Epithelial cell of proximal tubule (primary cell): ENCODE data around the gene MOB1A. TPM values are rescaled to one million over a fixed set of nuclear protein-coding genes. Genes with fewer than 3 reads are reported as not detected.
"Not testable (repeated sequence)": the region's sequence is repeated elsewhere in the genome, so short reads cannot be mapped to it uniquely, and the experiment has no call there.

Source experiments
- DNase-seq: peaks from one replicate; pipeline ENCODE4 v3.0.0-alpha.2; 2011; ENCODE audit warnings: low read depth
- H3K4me3 ChIP-seq: 2 replicates; pipeline ENCODE4 v1.5.1; 2011; ENCODE audit warnings: low read depth, mild to moderate bottlenecking, low read length
- CTCF ChIP-seq: conservative IDR thresholded peaks from 2 replicates; pipeline ENCODE4 v1.5.1; 2012; ENCODE audit warnings: low read depth, mild to moderate bottlenecking, low read length
- total RNA-seq: library from RNA; depleted of rRNA; stranded (reverse); fragments of >200 nt; gene quantifications from 2 replicates; pipeline ENCODE4 v1.2.3, GENCODE V29; 2015

MOB1A gene
- total RNA-seq, 1 donor from 2014 or later: 70.4 TPM

GRCh38 chr2:74221604-74222299, 43.1 kb upstream of the MOB1A start:
- no peak for TF ChIP-seq CTCF
- no peak for DNase-seq
- no peak overlapping the region for H3K4me3 ChIP-seq

- DNase-seq: no peak
- no peak for TF ChIP-seq CTCF
- no peak overlapping the region for H3K4me3 ChIP-seq
Measured at GRCh38 chr2:74221091-74221490, 42.4 kb upstream of the MOB1A start.

GRCh38 chr2:74219846-74220486, 41.3 kb upstream of the MOB1A start:
- no peak for DNase-seq
- no peak for TF ChIP-seq CTCF
- no peak overlapping the region for H3K4me3 ChIP-seq

- DNase-seq: no peak
- no peak for TF ChIP-seq CTCF
- no peak overlapping the region for H3K4me3 ChIP-seq
Measured at GRCh38 chr2:74216642-74217041, 38.0 kb upstream of the MOB1A start.

- not testable (repeated sequence) for H3K4me3 ChIP-seq, DNase-seq
Measured at GRCh38 chr2:74215771-74216170, 37.1 kb upstream of the MOB1A start.

GRCh38 chr2:74212702-74213410, 34.2 kb upstream of the MOB1A start:
- TF ChIP-seq CTCF: no peak
- no peak for DNase-seq
- no peak overlapping the region for H3K4me3 ChIP-seq

GRCh38 chr2:74206180-74206688, 27.6 kb upstream of the MOB1A start:
- DNase-seq: peak; percentile 37
- H3K4me3 ChIP-seq: no peak overlapping the region
- no peak for TF ChIP-seq CTCF
